Cardiac muscle cell (in vitro differentiated cells and primary cell): ENCODE results near the gene ALKBH7. TPM values are rescaled to one million over a fixed set of nuclear protein-coding genes. Genes with fewer than 3 reads are reported as not detected.
A peak's percentile ranks its signal among the peaks of the same experiment; 100 is the strongest.

Source experiments
- DNase-seq, 2 donors: peaks; one replicate each; pipeline versions ENCODE4 v3.0.0 to v3.0.0-alpha.2; 2010 to 2017; ENCODE audit warnings: low read depth in 1 of 2, low spot score in 1 of 2
- H3K27ac ChIP-seq: fragments of 200-600 bp; sonication (generic); 2 replicates; pipeline ENCODE4 v1.5.1; 2016
- H3K27me3 ChIP-seq: fragments of 200-600 bp; sonication (generic); 2 replicates; pipeline ENCODE4 v1.6.0; 2016; ENCODE audit warnings: control low read depth
- H3K36me3 ChIP-seq: fragments of 200-600 bp; sonication (generic); 2 replicates; pipeline ENCODE4 v1.5.1; 2016; ENCODE audit warnings: control low read depth
- H3K4me1 ChIP-seq: fragments of 200-600 bp; sonication (generic); 2 replicates; pipeline ENCODE4 v1.8.1; 2017; ENCODE audit warnings: low read depth, mild to moderate bottlenecking, mixed run types
- H3K4me3 ChIP-seq: fragments of 200-600 bp; sonication (generic); 2 replicates; pipeline ENCODE4 v1.5.1; 2016; ENCODE audit warnings: mild to moderate bottlenecking
- H3K9me3 ChIP-seq: fragments of 200-600 bp; sonication (generic); 2 replicates; pipeline ENCODE4 v1.5.1; 2017; ENCODE audit warnings: low read depth, mild to moderate bottlenecking, control low read depth
- CTCF ChIP-seq: IDR thresholded peaks from 2 replicates; pipeline ENCODE4 v1.5.1; 2012; ENCODE audit warnings: low read depth, mild to moderate bottlenecking, low read length
- polyA plus RNA-seq: library from polyadenylated mRNA; unstranded; fragments of >200 nt; fragmentation: Nextera tagmentation; extraction: Ambion mirVana; gene quantifications from 2 replicates; pipeline ENCODE4 v1.2.1, GENCODE V29; 2016
- total RNA-seq: library from RNA; depleted of rRNA; stranded (reverse); fragments of >200 nt; gene quantifications from 2 replicates; pipeline ENCODE4 v1.2.3, GENCODE V29; 2016

Gene ALKBH7
- total and polyA plus RNA-seq, 2 experiments from 2014 or later: 153 to 171 TPM

GRCh38 chr19:6376512-6377190 is 4.1 kb downstream of the ALKBH7 start:
- no peak overlapping the region for H3K4me3 ChIP-seq
- H3K9me3 ChIP-seq: no peaks in the 10 kb centered on the region
- peaks cover 22% of the 10 kb centered on the region for H3K36me3 ChIP-seq
- no peak overlapping the region for H3K27ac ChIP-seq
- H3K4me1 ChIP-seq: peaks cover 4% of the 10 kb centered on the region
- no peak for TF ChIP-seq CTCF
- H3K27me3 ChIP-seq: no peaks in the 10 kb centered on the region
- DNase-seq: no peak

DNA sequence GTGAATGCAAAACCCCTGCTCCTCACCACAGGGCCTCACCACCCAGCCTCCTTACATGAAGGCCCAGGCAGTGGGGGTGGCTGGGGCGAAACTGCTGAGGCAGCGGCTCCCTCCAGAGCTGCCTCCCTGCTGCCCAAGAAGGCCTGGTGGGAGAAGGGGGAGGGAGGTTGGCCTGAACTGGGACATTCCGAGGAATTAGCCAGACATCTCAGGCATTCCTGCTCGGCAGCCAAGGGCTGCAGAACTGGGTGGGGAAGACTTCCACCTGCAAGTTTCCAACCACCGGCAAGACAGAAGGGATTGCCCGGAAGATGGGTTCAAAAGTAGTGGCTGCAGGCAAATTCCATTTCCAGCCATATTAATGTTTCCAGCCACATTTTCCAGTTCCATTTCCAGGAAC is 5.4 kb downstream of the ALKBH7 start:
- H3K4me1 ChIP-seq: peaks cover 4% of the 10 kb centered on the region
- peak overlapping the region; percentile 48 for H3K27ac ChIP-seq
- H3K27me3 ChIP-seq: no peaks in the 10 kb centered on the region
- no peak overlapping the region for H3K4me3 ChIP-seq
- TF ChIP-seq CTCF: no peak
- peaks cover 24% of the 10 kb centered on the region for H3K36me3 ChIP-seq
- no peaks in the 10 kb centered on the region for H3K9me3 ChIP-seq
- DNase-seq: peak in 1 of 2 donors; percentile 47

GRCh38 chr19:6378486-6378885 is 5.9 kb downstream of the ALKBH7 start:
- H3K4me1 ChIP-seq: peaks cover 4% of the 10 kb centered on the region
- no peak for TF ChIP-seq CTCF
- H3K27me3 ChIP-seq: no peaks in the 10 kb centered on the region
- peak overlapping the region; percentile 48 for H3K27ac ChIP-seq
- H3K4me3 ChIP-seq: no peak overlapping the region
- DNase-seq: no peak
- no peaks in the 10 kb centered on the region for H3K9me3 ChIP-seq
- peaks cover 28% of the 10 kb centered on the region for H3K36me3 ChIP-seq

DNA sequence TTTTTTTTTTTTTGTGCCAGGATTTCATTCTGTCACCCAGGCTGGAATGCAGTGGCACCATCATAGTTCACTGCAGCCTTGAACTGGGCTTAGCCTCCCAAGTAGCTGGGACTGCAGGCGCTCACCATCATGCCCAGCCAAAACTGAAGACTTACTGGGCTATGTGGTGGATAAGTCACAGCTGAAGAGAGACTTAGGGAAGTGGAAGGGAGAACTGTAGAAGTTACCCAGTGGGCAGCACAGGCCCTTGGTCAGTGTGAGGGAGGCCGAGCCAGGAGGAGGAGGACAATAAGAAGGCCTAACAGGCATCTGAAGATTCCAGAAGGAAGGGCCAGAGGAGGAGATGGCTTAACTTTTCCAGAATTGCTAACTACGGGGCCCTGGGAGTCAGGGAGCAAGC is 7.2 kb downstream of the ALKBH7 start:
- H3K9me3 ChIP-seq: no peaks in the 10 kb centered on the region
- no peak overlapping the region for H3K27ac ChIP-seq
- H3K36me3 ChIP-seq: peaks cover 28% of the 10 kb centered on the region
- H3K4me1 ChIP-seq: no peaks in the 10 kb centered on the region
- DNase-seq: no peak
- TF ChIP-seq CTCF: no peak
- H3K27me3 ChIP-seq: no peaks in the 10 kb centered on the region
- no peak overlapping the region for H3K4me3 ChIP-seq

DNA sequence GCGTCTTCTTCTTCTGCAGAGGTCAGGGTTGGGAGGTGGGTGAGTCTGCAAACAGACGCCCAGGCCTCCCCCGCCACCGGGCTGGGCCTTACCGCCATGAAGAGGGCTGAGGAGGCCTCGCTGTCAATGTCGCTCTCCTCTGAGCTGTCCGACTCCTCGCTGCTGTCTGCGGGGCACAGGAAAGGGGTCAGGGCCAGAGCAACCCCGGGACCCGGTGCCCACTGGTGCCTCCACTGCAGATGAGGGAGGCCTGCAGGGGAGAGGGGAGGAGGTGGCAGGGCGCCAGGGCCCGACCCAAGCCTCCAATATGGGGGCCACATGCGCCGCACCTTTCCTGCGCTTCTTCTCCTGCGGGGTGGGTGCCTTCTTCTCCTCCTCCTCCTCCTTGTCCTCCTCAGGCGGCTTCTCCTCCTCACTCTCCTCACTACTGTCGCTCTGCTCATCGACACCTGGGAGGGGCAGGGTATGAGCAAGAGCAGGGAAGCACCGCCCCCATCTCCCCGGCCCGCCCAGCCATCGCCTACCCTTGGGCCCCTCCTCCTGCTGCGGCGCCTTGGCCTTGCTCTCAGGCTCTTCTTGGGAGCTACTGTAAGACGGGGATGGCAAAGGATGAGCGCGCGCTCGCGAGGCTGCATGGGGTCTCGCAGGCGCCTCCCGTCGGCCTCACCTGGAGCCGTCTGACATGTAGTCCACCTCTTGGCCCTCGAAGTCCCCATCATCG is 8.6 kb downstream of the ALKBH7 start:
- H3K4me3 ChIP-seq: no peak overlapping the region
- no peak overlapping the region for H3K27ac ChIP-seq
- H3K4me1 ChIP-seq: no peaks in the 10 kb centered on the region
- no peak for DNase-seq
- peaks cover 38% of the 10 kb centered on the region for H3K36me3 ChIP-seq
- no peak for TF ChIP-seq CTCF
- no peaks in the 10 kb centered on the region for H3K27me3 ChIP-seq
- H3K9me3 ChIP-seq: no peaks in the 10 kb centered on the region
